Measurements from ENCODE around the gene ZNF787. TPM values are rescaled to one million over a fixed set of nuclear protein-coding genes. Genes with fewer than 3 reads are reported as not detected.

ZNF787 gene
- polyA plus RNA-seq, 1 of the 3 experiments (the other 2 are of a cell fraction), result 16.0 TPM

DNA sequence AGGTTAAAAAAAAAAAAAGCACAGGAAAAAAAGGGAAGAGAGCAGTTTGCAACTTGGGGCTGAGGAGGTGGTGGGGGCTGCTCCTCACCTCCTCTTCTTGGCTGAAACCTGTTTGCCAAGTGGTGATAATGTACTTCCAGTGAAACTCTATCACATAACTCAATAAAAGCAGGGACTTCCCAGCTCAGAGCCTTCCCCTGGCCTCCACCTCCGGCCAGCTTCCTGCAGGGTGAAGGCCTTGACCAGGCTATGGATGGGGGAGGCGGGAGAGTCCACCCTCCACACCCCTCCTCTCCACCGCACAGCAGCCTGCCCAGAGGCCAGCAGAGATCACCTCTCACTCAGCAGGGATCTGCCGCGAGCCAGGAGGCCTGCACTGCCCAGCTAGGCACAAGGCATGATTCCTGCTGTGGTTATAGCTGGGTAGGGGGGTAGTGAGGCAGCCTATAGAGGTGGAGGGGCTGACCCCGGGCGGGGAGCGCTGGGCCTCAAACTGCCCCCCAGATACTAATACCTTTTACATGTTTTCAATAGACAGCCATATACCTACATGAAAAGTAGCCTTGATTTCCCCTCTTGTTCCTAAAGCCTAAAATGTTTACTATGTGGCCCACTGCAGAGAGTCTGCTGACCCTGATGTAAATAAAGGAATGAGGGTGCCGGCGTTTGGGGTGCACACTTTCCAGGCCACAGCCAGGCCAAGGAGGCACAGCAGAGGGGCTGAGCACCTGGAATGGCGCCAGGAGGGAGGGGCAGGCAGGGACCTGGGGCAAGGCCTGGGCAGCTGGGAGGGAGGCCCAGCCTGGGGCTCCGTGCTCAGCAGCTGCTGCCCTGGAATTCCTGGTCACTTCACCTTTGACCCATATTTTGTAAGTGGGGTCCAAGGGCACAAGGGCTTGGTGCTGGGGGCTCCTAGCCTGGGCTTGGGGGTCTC is 10.3 kb downstream of the ZNF787 start:
- Histone ChIP-seq H3K4me2 (peak overlapping the region; percentile 50), H3K27me3 (ENCODE audit: insufficient read depth) (no peaks in the 10 kb centered on the region), H3F3A (replicated peaks; ENCODE audit: insufficient read depth) (no peaks in the 10 kb centered on the region), H3K27ac (ENCODE audit: low read depth in 2 of 2, low read length in 1 of 2) (peak overlapping the region in 1 of 2 experiments; percentile 25; a peak in 1 of 4 replicates), H3K9me3 (no peaks in the 10 kb centered on the region), H3K4me3 (ENCODE audit: low read depth in 2 of 2, low read length in 1 of 2) (no peak overlapping the region), H3K4me1 (ENCODE audit: control insufficient read depth in 1 of 2, insufficient read depth in 2 of 2, low read depth in 1 of 2, low read length in 1 of 2) (peaks cover 5 to 33% of the 10 kb centered on the region in 2 experiments; a peak in 2 of 4 replicates), H3K9me2 (no peaks in the 10 kb centered on the region), H3K36me3 (replicated peaks in 1 of 2; ENCODE audit: control insufficient read depth in 1 of 2, insufficient read depth in 2 of 2, low read length in 1 of 2) (peaks cover 0 to 9% of the 10 kb centered on the region in 2 experiments), H3K9ac (no peak overlapping the region), H2AFZ (ENCODE audit: low read depth) (no peak overlapping the region), H3K79me2 (ENCODE audit: insufficient read depth) (peaks cover 94% of the 10 kb centered on the region), H4K20me1 (ENCODE audit: insufficient read depth) (peaks cover 98% of the 10 kb centered on the region)
- 74% methylated on average over 6 of the region's 12 CpGs for WGBS (ENCODE audit: low lambda C conversion rate)
- ChIA-PET POLR2A (interaction anchor here (1.7 kb wide), 1 partner anchor 10 kb away, joined by 5 read pairs; the partner anchor contains the start of gene ZNF787), CTCF (interaction anchor here (0.9 to 3.1 kb wide), 4 partner anchors 30 to 143 kb away, joined by 3 to 11 read pairs (median 3); no protein-coding TSS in a partner anchor)
- peak; percentile 73 for DNase-seq
- TF ChIP-seq MXI1 (IDR thresholded peaks at IDR 0.05; ENCODE audit: low read depth, low read length), result 0 out of 2 replicates have a peak, but pooled peaks have one; percentile 29
- no peak for TF ChIP-seq SMC3 (IDR thresholded peaks at IDR 0.05; ENCODE audit: low read depth, low read length)
- TF ChIP-seq FOSL2 (IDR thresholded peaks at IDR 0.05; ENCODE audit: borderline replicate concordance, low read depth), result no peak

DNA sequence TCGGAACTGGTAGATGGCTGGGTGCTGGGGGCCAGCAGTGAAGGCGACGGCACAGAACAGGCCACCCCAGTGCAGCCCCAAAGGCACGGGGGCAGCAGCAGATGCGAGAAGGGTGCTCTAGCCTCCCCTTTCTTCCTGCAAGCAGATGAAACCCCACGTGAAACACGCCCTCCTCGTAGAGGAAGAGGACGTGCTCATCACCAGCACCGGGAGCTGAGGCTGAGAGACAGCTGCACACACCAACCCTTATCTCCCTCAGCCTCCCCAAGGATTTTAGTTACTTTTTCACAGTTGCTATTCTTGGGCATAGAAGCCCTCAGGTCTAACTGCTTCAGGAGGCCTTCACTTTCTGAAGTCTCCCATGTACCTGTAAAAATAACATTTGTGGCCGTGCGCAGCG is 11.9 kb downstream of the ZNF787 start:
- H4K20me1 ChIP-seq (ENCODE audit: insufficient read depth), result peaks cover 97% of the 10 kb centered on the region
- TF ChIP-seq JUND (IDR thresholded peaks at IDR 0.05) (no peak), TCF12 (IDR thresholded peaks at IDR 0.05) (no peak), RCOR1 (IDR thresholded peaks at IDR 0.05; ENCODE audit: low read length) (no peak), SIN3A (IDR thresholded peaks at IDR 0.05; ENCODE audit: borderline replicate concordance, low read depth, low read length) (no peak), CHD2 (IDR thresholded peaks at IDR 0.05; ENCODE audit: low read length, partially characterized antibody) (no peak), FOSL2 (IDR thresholded peaks at IDR 0.05; ENCODE audit: borderline replicate concordance, low read depth) (no peak), NFIC (IDR thresholded peaks at IDR 0.05; ENCODE audit: borderline replicate concordance) (no peak)
- TF ChIP-seq, protein P1, sequence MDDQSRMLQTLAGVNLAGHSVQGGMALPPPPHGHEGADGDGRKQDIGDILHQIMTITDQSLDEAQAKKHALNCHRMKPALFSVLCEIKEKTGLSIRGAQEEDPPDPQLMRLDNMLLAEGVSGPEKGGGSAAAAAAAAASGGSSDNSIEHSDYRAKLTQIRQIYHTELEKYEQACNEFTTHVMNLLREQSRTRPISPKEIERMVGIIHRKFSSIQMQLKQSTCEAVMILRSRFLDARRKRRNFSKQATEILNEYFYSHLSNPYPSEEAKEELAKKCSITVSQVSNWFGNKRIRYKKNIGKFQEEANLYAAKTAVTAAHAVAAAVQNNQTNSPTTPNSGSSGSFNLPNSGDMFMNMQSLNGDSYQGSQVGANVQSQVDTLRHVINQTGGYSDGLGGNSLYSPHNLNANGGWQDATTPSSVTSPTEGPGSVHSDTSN (IDR thresholded peaks at IDR 0.05), result no peak
- TF ChIP-seq, protein P2, sequence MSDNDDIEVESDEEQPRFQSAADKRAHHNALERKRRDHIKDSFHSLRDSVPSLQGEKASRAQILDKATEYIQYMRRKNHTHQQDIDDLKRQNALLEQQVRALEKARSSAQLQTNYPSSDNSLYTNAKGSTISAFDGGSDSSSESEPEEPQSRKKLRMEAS (IDR thresholded peaks at IDR 0.05; ENCODE audit: low read depth), result no peak
- TF ChIP-seq, protein P3, sequence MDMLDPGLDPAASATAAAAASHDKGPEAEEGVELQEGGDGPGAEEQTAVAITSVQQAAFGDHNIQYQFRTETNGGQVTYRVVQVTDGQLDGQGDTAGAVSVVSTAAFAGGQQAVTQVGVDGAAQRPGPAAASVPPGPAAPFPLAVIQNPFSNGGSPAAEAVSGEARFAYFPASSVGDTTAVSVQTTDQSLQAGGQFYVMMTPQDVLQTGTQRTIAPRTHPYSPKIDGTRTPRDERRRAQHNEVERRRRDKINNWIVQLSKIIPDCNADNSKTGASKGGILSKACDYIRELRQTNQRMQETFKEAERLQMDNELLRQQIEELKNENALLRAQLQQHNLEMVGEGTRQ (IDR thresholded peaks at IDR 0.05; ENCODE audit: borderline replicate concordance, low read depth, low read length), result no peak
- TF ChIP-seq, protein P4, sequence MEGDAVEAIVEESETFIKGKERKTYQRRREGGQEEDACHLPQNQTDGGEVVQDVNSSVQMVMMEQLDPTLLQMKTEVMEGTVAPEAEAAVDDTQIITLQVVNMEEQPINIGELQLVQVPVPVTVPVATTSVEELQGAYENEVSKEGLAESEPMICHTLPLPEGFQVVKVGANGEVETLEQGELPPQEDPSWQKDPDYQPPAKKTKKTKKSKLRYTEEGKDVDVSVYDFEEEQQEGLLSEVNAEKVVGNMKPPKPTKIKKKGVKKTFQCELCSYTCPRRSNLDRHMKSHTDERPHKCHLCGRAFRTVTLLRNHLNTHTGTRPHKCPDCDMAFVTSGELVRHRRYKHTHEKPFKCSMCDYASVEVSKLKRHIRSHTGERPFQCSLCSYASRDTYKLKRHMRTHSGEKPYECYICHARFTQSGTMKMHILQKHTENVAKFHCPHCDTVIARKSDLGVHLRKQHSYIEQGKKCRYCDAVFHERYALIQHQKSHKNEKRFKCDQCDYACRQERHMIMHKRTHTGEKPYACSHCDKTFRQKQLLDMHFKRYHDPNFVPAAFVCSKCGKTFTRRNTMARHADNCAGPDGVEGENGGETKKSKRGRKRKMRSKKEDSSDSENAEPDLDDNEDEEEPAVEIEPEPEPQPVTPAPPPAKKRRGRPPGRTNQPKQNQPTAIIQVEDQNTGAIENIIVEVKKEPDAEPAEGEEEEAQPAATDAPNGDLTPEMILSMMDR (IDR thresholded peaks at IDR 0.05), result no peak
- TF ChIP-seq, protein P5, sequence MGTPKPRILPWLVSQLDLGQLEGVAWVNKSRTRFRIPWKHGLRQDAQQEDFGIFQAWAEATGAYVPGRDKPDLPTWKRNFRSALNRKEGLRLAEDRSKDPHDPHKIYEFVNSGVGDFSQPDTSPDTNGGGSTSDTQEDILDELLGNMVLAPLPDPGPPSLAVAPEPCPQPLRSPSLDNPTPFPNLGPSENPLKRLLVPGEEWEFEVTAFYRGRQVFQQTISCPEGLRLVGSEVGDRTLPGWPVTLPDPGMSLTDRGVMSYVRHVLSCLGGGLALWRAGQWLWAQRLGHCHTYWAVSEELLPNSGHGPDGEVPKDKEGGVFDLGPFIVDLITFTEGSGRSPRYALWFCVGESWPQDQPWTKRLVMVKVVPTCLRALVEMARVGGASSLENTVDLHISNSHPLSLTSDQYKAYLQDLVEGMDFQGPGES (IDR thresholded peaks at IDR 0.05; ENCODE audit: low read depth, low read length), result no peak
- ChIA-PET POLR2A (no interaction called here), CTCF (interaction anchor here (3.1 kb wide), 1 partner anchor 28 kb away, joined by 11 read pairs; no protein-coding TSS in a partner anchor)
- H3K9me2 ChIP-seq, result no peaks in the 10 kb centered on the region
- no peaks in the 10 kb centered on the region for H3K9me3 ChIP-seq
- H2AFZ ChIP-seq (ENCODE audit: low read depth), result no peak overlapping the region
- H3K36me3 ChIP-seq (replicated peaks in 1 of 2; ENCODE audit: control insufficient read depth in 1 of 2, insufficient read depth in 2 of 2, low read length in 1 of 2), result peaks cover 0 to 9% of the 10 kb centered on the region in 2 experiments
- H3F3A ChIP-seq (replicated peaks; ENCODE audit: insufficient read depth), result no peaks in the 10 kb centered on the region
- no peak overlapping the region for H3K9ac ChIP-seq
- H3K4me3 ChIP-seq (ENCODE audit: low read depth in 2 of 2, low read length in 1 of 2), result no peak overlapping the region
- DNase-seq, result no peak
- H3K4me1 ChIP-seq (ENCODE audit: control insufficient read depth in 1 of 2, insufficient read depth in 2 of 2, low read depth in 1 of 2, low read length in 1 of 2), result peaks cover 5 to 33% of the 10 kb centered on the region in 2 experiments; a peak in 2 of 4 replicates
- H3K27me3 ChIP-seq (ENCODE audit: insufficient read depth), result no peaks in the 10 kb centered on the region
- H3K79me2 ChIP-seq (ENCODE audit: insufficient read depth), result peaks cover 93% of the 10 kb centered on the region
- H3K4me2 ChIP-seq, result no peak overlapping the region
- no peak overlapping the region; a peak in 1 of 4 replicates for H3K27ac ChIP-seq (ENCODE audit: low read depth in 2 of 2, low read length in 1 of 2)
- 93% methylated on average over 13 of the region's 13 CpGs for WGBS (ENCODE audit: low lambda C conversion rate)

Measured in SK-N-SH (cell line).